Measurements from ENCODE around the gene CD81.

DNA sequence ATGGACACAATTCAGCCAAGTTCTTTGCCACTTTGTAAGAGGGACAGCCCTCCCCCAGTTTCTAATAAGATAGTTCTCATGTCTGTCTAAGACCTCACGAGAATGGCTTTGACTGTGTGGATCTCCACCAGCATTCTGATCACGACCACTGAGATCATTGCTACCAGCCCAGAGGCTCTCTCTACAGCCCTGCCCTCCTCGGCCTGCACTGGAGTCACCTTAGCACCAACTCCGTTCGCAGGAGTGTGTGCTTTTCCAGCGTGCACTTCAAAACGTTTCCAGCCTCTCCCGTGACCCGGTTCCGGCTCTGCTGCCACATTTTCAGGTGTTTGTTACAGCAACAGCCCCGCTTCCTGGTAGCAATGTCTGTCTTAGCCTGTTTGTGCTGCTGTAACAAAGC, 49.1 kb upstream of the CD81 start:
- TF ChIP-seq, protein P1, sequence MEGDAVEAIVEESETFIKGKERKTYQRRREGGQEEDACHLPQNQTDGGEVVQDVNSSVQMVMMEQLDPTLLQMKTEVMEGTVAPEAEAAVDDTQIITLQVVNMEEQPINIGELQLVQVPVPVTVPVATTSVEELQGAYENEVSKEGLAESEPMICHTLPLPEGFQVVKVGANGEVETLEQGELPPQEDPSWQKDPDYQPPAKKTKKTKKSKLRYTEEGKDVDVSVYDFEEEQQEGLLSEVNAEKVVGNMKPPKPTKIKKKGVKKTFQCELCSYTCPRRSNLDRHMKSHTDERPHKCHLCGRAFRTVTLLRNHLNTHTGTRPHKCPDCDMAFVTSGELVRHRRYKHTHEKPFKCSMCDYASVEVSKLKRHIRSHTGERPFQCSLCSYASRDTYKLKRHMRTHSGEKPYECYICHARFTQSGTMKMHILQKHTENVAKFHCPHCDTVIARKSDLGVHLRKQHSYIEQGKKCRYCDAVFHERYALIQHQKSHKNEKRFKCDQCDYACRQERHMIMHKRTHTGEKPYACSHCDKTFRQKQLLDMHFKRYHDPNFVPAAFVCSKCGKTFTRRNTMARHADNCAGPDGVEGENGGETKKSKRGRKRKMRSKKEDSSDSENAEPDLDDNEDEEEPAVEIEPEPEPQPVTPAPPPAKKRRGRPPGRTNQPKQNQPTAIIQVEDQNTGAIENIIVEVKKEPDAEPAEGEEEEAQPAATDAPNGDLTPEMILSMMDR (conservative IDR thresholded peaks at IDR 0.05; ENCODE audit: low read depth, low read length), result no peak
- no peak for TF ChIP-seq EZH2 (IDR thresholded peaks at IDR 0.05; ENCODE audit: borderline replicate concordance, low read depth, low read length, poor library complexity, severe bottlenecking)

Measured in A673 (cell line).